ENCODE results near the gene DPAGT1. TPM values are rescaled to one million over a fixed set of nuclear protein-coding genes. Genes with fewer than 3 reads are reported as not detected.

Gene DPAGT1
- total and polyA plus RNA-seq, 12 donors: 26.8 to 73.9 (median 50.2) TPM

DNA sequence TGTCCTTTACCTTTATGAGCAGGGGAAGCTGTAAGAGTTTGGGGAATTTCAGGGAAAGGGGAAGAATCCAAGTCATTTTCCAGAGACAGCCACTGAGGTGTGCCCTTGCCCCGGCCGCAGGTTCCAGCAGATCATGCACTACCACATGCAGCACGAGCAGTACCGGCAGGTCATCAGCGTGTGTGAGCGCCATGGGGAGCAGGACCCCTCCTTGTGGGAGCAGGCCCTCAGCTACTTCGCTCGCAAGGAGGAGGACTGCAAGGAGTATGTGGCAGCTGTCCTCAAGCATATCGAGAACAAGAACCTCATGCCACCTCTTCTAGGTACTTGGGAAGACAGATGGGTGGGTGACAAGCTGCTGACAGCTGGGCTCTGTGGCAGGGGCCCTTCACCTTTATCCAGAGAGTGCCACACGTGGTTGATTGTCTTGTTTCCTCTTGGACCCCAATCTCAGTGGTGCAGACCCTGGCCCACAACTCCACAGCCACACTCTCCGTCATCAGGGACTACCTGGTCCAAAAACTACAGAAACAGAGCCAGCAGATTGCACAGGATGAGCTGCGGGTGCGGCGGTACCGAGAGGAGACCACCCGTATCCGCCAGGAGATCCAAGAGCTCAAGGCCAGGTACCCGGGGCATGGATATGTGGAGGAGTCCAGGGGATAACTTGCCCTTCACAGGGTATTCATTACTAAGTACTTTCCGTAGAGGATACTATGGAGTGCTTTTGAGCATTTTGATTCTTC is 22.8 kb downstream of the DPAGT1 start:
- 89 to 92% (median 90%) methylated on average over 13 to 19 of the region's 19 CpGs for WGBS, 4 donors

DNA sequence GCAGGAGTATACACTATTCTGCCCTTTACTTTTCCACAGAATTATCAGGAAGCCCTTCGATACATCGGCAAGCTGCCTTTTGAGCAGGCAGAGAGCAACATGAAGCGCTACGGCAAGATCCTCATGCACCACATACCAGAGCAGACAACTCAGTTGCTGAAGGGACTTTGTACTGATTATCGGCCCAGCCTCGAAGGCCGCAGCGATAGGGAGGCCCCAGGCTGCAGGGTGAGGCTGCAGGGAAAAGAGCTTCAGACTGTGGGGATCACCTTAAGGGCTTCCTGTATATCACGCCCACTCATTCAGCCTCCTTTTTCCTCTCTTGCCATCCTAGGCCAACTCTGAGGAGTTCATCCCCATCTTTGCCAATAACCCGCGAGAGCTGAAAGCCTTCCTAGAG is 23.8 kb downstream of the DPAGT1 start:
- H3K36me3 ChIP-seq (replicated peaks in 1 of 2): peaks cover 0 to 97% of the 10 kb centered on the region in 2 donors
- WGBS, 4 donors: 92 to 96% (median 95%) methylated on average over 9 to 11 of the region's 11 CpGs
- no peaks in the 10 kb centered on the region for H3K9me3 ChIP-seq (replicated peaks in 1 of 3)
- no peaks in the 10 kb centered on the region for H3K4me1 ChIP-seq (replicated peaks in 1 of 2)
- intact Hi-C loops (cut with DNase I): no loop called here
- no peak overlapping the region for H3K27ac ChIP-seq
- H3K27me3 ChIP-seq: no peaks in the 10 kb centered on the region
- H3K4me3 ChIP-seq: no peak overlapping the region
- no peak for DNase-seq
- no peak for TF ChIP-seq POLR2A (IDR thresholded peaks at IDR 0.05)
- TF ChIP-seq, protein P1, sequence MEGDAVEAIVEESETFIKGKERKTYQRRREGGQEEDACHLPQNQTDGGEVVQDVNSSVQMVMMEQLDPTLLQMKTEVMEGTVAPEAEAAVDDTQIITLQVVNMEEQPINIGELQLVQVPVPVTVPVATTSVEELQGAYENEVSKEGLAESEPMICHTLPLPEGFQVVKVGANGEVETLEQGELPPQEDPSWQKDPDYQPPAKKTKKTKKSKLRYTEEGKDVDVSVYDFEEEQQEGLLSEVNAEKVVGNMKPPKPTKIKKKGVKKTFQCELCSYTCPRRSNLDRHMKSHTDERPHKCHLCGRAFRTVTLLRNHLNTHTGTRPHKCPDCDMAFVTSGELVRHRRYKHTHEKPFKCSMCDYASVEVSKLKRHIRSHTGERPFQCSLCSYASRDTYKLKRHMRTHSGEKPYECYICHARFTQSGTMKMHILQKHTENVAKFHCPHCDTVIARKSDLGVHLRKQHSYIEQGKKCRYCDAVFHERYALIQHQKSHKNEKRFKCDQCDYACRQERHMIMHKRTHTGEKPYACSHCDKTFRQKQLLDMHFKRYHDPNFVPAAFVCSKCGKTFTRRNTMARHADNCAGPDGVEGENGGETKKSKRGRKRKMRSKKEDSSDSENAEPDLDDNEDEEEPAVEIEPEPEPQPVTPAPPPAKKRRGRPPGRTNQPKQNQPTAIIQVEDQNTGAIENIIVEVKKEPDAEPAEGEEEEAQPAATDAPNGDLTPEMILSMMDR (IDR thresholded peaks at IDR 0.05): no peak

More for the DNA sequence above, 22.8 kb downstream of the DPAGT1 start:
- Histone ChIP-seq H3K36me3 (replicated peaks in 1 of 2) (peaks cover 0 to 87% of the 10 kb centered on the region in 2 donors), H3K27ac (no peak overlapping the region), H3K9me3 (replicated peaks in 1 of 3) (no peaks in the 10 kb centered on the region), H3K4me1 (replicated peaks in 1 of 2) (no peaks in the 10 kb centered on the region), H3K4me3 (no peak overlapping the region), H3K27me3 (no peaks in the 10 kb centered on the region)
- intact Hi-C loops (cut with DNase I): no loop called here
- no peak for TF ChIP-seq POLR2A (IDR thresholded peaks at IDR 0.05)
- TF ChIP-seq, protein P1 (IDR thresholded peaks at IDR 0.05): no peak
- DNase-seq: no peak

DNA sequence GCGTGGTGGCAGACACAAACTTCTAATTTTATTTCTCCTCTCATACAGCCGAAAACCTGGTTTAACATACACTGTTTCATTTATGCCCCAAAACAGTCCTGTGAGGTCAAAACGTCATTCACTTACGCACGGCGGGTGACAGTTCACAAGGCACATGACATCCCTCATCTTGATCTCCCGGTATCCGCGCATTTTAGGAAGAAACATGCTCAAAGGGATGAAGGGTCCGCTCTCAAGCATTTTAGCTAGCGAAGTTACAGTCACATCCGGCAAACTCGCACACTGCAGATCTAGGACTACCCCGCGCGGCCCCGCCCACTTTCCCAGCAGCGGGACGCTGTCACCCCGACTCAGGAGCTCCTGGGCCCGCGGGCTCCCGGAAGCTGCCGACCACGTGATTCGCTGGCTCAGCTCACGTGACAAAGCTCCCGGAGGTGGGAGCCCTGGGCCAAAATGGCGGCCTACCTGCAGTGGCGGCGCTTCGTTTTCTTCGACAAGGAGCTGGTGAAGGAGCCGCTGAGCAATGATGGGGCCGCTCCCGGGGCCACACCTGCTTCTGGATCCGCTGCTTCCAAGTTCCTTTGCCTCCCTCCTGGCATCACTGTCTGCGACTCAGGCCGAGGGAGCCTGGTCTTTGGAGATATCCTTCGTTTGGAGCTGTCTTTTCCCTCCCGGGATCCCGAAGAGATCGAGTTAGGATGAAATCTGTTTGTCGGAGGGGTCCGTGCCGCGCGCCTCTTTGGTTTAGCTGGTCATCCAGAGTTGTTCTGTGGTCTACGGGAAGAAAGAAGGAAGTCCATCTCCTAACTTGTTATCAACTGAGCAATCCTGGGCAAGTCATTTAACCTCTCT is 34.1 kb downstream of the DPAGT1 start, which contains the start of gene VPS11:
VPS11 (plus strand) TSS at position 448 of the 852 bp plus-strand sequence; CDS start at position 454, 6 bp downstream.
- H3K27ac ChIP-seq: peak within 1 kb of the TSS; percentile 81 to 91 (median 90)
- no peaks in the 10 kb centered on the region for H3K9me3 ChIP-seq (replicated peaks in 1 of 3)
- intact Hi-C loops (cut with DNase I): no loop called here
- peaks cover 6 to 13% of the 10 kb centered on the region in 2 donors for H3K4me1 ChIP-seq (replicated peaks in 1 of 2)
- peak; percentile 96 to 99 (median 98) for DNase-seq
- peaks cover 0 to 27% of the 10 kb centered on the region in 2 donors for H3K36me3 ChIP-seq (replicated peaks in 1 of 2)
- peak within 1 kb of the TSS; percentile 19 to 99 (median 77) for H3K4me3 ChIP-seq
- WGBS, 4 donors: 0 to 1% (median 0%) methylated on average over 30 to 49 of the region's 49 CpGs
- no peaks in the 10 kb centered on the region for H3K27me3 ChIP-seq
- peak; percentile 40 to 87 for TF ChIP-seq POLR2A (IDR thresholded peaks at IDR 0.05)
- TF ChIP-seq, protein P1 (IDR thresholded peaks at IDR 0.05): no peak

DNA sequence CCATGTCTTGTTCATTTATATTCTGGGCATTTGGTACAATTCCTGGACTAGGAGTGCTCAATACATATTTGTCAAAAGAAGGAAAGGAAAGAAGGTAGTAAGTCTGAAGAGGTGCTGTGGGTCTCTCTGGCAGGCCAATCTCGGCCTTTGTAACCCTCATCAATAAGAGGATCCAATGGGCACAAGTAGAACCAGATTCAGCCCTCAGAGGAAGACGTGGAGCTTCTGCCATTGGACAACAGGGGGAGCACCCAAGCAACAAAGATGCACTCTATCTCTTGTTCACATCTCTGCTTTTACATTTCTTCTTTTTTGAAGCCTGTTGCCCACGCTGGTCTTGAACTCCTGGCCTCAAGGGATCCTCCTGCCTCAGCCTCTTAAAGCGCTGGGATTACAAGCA is 36.3 kb downstream of the DPAGT1 start:
- DNase-seq: no peak
- no peak for TF ChIP-seq POLR2A (IDR thresholded peaks at IDR 0.05)
- TF ChIP-seq, protein P1 (IDR thresholded peaks at IDR 0.05): peak in 3 of 6 experiments; percentile 12 to 23 (median 20)
- H3K27me3 ChIP-seq: no peaks in the 10 kb centered on the region
- H3K36me3 ChIP-seq (replicated peaks in 1 of 2): peaks cover 0 to 4% of the 10 kb centered on the region in 2 donors
- no peak overlapping the region for H3K4me3 ChIP-seq
- peaks cover 6 to 13% of the 10 kb centered on the region in 2 donors for H3K4me1 ChIP-seq (replicated peaks in 1 of 2)
- peak overlapping the region in 1 of 5 donors; percentile 20 for H3K27ac ChIP-seq
- intact Hi-C loops (cut with DNase I): no loop called here
- 77 to 87% (median 83%) methylated on average over 4 of the region's 4 CpGs for WGBS, 4 donors
- no peaks in the 10 kb centered on the region for H3K9me3 ChIP-seq (replicated peaks in 1 of 3)

Measured in adrenal gland (tissue), 12 donors.